Coronary artery (tissue), 2 donors: Measurements from ENCODE around the gene EXOC6B.

Experiments
- DNase-seq: peaks from one replicate; pipeline ENCODE4 v3.0.0-alpha.2; 2017; ENCODE audit warnings: low spot score
- H3K27ac ChIP-seq, 2 donors: fragments of 200-600 bp; sonication (generic); one replicate each; pipeline ENCODE4 v1.5.1; 2016 to 2019
- H3K4me3 ChIP-seq: fragments of 200-600 bp; sonication (generic); 2 replicates; pipeline ENCODE4 v1.5.1; 2016; ENCODE audit warnings: mild to moderate bottlenecking, moderate library complexity
- CTCF ChIP-seq: fragments of 200-600 bp; sonication (generic); IDR thresholded peaks from one replicate; pipeline ENCODE4 v1.5.1; 2019; ENCODE audit warnings: antibody characterized with exemption

The EXOC6B gene

GRCh38 chr2:72779495-72779894 lies 46.3 kb downstream of the EXOC6B start:
- no peak for DNase-seq
- no peak for TF ChIP-seq CTCF
- Histone ChIP-seq H3K4me3 (no peak overlapping the region), H3K27ac (no peak overlapping the region)

- DNase-seq, result no peak
- Histone ChIP-seq H3K4me3 (no peak overlapping the region), H3K27ac (no peak overlapping the region)
- TF ChIP-seq CTCF, result no peak
Observed at GRCh38 chr2:72778410-72778809, 47.4 kb downstream of the EXOC6B start.

GRCh38 chr2:72770879-72771461 lies 54.9 kb downstream of the EXOC6B start:
- Histone ChIP-seq H3K4me3 (no peak overlapping the region), H3K27ac (no peak overlapping the region)
- peak; percentile 74 for TF ChIP-seq CTCF
- no peak for DNase-seq

- Histone ChIP-seq H3K4me3 (no peak overlapping the region), H3K27ac (no peak overlapping the region)
- TF ChIP-seq CTCF, result no peak
- no peak for DNase-seq
Observed at GRCh38 chr2:72765997-72766609, 59.7 kb downstream of the EXOC6B start.

GRCh38 chr2:72762276-72762675 lies 63.6 kb downstream of the EXOC6B start:
- Histone ChIP-seq H3K4me3 (no peak overlapping the region), H3K27ac (no peak overlapping the region)
- DNase-seq, result no peak
- no peak for TF ChIP-seq CTCF

GRCh38 chr2:72759755-72760154 lies 66.1 kb downstream of the EXOC6B start:
- no peak for TF ChIP-seq CTCF

GRCh38 chr2:72757177-72757775 lies 68.6 kb downstream of the EXOC6B start:
- no peak for DNase-seq
- no peak overlapping the region for H3K27ac ChIP-seq
- no peak for TF ChIP-seq CTCF
- H3K4me3 ChIP-seq, result no peak overlapping the region

More at GRCh38 chr2:72759755-72760154, 66.1 kb downstream of the EXOC6B start:
- Histone ChIP-seq H3K4me3 (no peak overlapping the region), H3K27ac (no peak overlapping the region)
- DNase-seq, result no peak
